DMS114 treated with DMSO at 0.1 percent for 48 hours (cell line): Measurements from ENCODE around the gene PTGES3L.
"Not testable (repeated sequence)": the region's sequence is repeated elsewhere in the genome, so short reads cannot be mapped to it uniquely, and the experiment has no call there.

ENCODE experiments used
- DNase-seq: peaks from one replicate; lab custom pipeline; 2025; ENCODE audit not compliant: unreplicated experiment; lab: John Stamatoyannopoulos, UW

The PTGES3L gene

DNA sequence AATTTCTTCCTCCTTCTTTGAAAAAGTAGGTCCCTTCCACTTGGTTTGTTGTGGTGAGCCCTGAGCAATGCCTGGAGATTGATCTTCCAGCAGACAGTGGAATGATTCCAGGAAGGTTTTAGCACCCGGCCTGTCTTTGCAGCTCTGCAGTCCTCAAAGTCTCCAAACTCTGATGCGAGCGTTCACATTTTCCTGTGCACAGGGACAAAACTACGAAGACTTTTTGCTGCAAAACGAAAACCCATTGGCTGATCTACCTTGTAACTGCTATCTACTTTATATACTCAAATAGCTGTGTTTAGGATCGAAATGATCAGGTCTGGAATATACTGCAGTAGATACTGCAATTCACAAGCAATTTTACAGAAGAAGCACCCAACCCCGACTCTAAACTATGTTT lies 57.6 kb downstream of the PTGES3L start:
- DNase-seq: no peak

DNA sequence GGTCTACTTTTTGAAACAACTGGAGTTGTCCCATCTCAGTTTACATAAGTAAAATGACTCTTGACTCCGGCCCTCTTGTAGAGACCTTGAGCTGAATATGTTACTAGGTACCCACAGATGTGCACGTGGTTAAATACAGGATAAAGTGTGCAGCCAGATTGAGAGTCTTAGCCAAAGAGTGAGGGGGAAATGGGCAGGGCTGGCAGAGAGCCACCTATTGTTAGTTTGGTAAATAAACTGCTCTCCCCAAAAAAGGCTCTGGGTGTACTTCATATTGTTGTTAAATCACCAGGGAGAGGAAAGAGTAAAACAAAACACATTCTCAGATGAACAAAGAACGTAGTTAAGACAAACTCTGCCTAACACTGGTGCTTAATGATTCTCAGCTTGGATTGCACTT lies 59.0 kb downstream of the PTGES3L start:
- no peak for DNase-seq

DNA sequence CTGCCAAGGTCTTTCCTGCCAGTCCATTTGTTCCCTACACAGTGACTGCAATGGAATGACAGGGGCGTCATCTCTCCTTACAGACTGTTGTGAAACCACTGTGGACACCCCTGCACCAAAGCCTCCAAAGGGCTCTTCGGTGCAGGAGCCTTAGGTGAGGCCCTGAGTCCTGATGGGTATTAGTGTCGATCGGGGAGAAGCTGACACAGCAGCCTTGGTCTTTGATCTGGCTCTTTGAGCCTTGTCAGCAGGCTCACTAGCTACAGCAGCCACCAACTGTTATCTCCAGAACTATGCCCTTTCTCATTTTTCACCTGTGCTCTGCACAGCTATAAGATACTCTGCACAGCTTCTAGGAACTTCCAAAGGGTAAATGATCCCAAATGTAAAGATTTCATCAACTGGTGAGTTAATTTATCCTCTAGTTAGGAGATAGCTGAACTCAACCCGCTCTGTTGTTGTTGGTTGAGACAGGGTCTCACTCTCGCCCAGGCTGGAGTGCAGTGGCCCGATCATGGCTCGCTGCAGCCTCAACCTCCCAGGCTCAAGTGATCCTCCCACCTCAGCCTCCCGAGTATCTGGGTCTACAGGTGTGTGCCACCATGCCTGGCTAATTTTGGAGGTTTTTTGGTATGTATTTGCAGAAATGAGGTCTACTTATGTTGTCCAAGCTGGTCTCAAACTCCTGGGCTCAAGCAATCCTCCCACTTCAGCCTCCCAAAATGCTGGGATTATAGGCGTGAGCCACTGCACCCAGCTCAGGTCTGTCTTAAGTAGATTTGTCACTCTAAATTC lies 59.6 kb downstream of the PTGES3L start:
- DNase-seq: no peak

DNA sequence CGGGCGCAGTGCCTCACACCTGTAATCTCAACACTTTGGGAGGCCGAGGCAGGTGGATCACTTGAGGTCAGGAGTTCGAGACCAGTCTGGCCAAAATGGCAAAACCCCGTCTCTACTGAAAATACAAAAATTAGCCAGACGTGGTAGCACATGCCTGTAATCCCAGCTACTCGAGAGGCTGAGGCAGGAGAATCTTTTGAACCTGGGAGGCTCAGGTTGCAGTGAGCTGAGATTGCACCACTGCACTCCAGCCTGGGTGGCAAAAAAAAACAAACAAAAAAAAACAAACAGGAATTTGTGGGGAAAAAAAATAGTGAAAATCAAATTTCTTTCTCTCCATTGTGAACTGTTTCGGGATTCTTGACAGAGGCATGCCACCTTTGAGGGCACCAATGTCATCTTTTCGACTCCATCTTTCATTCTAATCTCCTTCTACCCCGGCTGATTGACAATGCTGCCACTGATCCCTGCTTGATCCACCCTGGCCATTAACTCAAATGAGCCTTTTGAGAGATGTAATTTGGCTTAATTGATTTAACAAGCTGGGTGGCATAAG lies 60.3 kb downstream of the PTGES3L start:
- DNase-seq: not testable (repeated sequence)

DNA sequence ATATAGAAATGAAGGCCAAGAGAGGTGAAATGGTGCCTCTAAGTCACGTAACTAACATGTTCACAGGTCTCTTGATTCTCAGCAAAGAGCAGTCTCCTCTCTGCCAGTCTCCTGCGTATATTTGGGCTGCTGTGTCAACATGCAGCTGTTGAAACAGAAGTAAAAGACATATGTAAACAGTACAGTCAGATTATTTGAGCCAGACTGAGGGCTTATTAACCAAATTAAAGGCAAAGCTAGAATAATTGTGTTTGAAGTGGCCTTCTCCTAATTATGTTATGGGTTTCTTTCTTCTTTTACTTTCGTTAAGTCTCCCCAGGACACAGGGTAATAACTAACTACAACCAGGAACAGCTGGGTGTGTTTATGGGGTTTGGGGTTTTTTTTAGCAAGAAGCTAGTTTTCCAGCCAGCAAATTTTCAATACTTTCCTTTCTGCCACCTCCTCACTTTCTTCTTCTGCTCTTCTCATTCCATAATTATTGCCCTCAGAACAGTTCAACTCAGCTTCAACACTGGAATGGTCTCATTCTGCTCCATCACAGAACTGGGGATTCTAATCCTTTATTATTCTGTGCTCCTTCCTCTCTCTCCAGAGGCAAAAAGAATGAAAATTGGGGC lies 60.9 kb downstream of the PTGES3L start:
- DNase-seq: no peak
